Stimulated activated CD4-positive, alpha-beta T cell treated with anti-CD3 and anti-CD28 coated beads, TNF-alpha, amount 100 ng/mL, for 4 hours (primary cell): Measurements from ENCODE around the gene JAG1.
"Not testable (repeated sequence)": the region's sequence is repeated elsewhere in the genome, so short reads cannot be mapped to it uniquely, and the experiment has no call there.

ENCODE experiments used
- DNase-seq, 3 experiments: peaks; one replicate each; pipeline ENCODE4 v3.0.0-alpha.2; 2020; ENCODE audit warnings: low read depth in 3 of 3

Gene JAG1

DNA sequence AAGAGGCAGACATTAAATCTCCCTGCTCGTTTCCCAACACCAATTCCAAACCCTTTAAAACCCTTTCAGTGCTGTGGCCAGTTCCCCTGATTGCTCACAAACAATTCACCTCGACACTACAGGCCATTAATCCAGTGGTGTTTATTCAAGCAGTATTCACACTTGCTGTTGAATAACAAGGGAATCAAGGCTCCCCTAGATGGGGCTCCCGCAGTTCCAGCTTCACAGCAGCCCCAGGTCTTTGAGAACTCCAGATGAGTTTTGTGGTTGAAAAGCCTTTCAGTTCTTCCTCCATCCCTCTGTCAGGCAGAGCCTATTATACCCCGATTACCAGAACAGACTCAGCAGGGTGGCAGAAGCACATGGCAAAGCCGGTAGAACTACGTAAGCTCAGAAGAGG, 36.2 kb downstream of the JAG1 start:
- DNase-seq = no peak

GRCh38 chr20:10637031-10637559, 36.7 kb downstream of the JAG1 start:
- DNase-seq = no peak

DNA sequence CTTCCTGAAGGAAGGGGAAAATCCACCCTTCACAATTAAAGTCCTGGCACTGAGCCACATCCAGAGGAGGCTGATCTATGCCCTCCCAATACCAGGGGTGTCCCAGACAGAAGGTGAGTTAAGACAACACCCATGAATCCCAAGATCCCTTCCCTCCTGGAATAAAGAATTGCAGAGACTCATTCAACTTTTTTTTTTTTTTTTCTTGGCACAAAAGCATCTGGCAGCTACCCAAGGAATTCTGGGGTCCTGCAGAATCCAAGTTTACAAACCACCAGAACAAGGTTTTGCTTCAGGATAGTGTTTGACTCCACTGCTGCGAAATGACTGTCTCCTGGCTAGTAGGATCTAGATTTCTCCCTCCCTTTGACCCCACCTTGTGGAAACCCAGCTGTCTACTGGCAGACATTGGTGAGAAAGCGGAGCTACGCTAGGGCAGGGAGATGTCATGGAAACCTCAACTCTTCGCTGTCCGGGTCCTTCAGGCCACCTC, 37.4 kb downstream of the JAG1 start:
- no peak for DNase-seq

- no peak for DNase-seq
Measured at GRCh38 chr20:10635476-10636208, 38.2 kb downstream of the JAG1 start.

DNA sequence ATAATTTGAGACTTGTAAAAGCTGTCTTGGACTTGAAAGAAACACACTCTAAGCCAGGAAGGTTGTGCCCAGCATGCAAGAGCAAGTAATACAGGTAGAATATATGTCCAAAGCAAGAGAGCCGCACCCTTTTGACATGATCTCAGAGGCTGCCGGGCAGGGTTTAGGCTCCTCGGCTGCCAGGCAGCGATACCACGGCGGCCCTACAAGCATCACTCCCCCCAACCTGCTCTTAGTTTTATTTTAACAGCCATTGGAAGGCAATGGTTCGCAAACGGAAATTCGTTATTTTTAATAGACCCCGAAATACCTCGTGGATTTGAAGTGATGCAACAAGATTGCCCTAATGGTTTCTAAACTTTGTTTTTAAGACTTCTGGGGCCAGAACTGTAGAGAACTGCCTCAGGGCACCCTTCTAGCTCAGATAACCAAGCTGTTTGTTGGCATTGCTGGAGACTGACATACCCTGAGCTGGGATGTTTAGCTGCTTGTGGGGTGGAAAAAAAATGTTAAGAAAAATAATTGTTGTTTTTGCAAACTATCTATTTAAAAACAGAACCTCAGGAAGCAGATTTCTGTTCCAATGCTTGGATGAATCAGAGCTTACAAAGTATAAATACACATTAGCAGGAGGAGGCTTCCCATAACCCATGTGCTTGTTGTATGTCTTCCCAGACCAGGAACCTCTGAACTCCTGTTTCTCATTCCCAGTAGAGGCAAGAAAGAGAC, 39.0 kb downstream of the JAG1 start:
- no peak for DNase-seq

GRCh38 chr20:10634211-10634610, 39.6 kb downstream of the JAG1 start:
- DNase-seq = no peak

- DNase-seq = no peak
Measured at GRCh38 chr20:10633718-10634117, 40.1 kb downstream of the JAG1 start.

GRCh38 chr20:10632721-10633509, 40.9 kb downstream of the JAG1 start:
- no peak for DNase-seq

DNA sequence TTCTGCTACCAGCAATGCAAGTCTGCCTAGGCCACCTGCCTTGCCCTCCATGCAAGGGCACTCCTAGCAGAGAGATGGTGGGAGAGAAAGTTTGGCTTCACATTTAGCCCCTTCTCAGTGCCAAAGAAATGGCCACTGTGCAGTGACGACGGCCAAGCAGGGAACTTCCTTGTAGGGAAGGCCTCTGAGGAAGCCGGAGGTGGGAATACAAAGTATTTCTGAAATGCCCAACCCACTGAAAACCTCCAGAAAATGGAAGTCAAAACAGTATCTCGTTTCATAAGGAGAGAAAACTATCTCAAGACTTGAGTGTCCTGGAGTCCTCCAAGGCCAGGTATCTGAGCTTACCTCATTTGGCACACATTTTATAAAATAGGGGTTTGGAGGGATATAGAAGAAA, 42.7 kb downstream of the JAG1 start:
- DNase-seq = no peak

GRCh38 chr20:10629946-10630650, 43.7 kb downstream of the JAG1 start:
- no peak for DNase-seq

DNA sequence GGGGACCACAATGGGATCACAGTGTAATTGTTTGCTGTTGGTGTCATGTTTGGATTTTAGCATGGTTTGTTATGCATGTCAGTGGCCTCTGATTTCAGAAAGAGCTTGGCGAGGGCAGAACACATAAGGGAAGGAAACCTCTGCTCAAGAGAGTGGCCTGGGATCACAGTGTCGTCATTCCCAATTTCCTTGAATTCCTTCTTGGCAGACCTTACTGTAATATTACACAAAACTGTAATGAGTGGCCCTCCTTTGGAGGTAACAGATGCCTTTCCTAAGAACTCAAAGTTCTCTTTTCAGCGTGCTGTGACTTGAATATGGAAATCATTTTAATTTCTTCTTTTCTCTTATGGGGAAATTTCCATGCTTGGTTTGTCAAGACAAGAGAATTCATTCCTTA, 46.9 kb downstream of the JAG1 start:
- DNase-seq = no peak

- no peak for DNase-seq
Measured at GRCh38 chr20:10625641-10626040, 48.2 kb downstream of the JAG1 start.

DNA sequence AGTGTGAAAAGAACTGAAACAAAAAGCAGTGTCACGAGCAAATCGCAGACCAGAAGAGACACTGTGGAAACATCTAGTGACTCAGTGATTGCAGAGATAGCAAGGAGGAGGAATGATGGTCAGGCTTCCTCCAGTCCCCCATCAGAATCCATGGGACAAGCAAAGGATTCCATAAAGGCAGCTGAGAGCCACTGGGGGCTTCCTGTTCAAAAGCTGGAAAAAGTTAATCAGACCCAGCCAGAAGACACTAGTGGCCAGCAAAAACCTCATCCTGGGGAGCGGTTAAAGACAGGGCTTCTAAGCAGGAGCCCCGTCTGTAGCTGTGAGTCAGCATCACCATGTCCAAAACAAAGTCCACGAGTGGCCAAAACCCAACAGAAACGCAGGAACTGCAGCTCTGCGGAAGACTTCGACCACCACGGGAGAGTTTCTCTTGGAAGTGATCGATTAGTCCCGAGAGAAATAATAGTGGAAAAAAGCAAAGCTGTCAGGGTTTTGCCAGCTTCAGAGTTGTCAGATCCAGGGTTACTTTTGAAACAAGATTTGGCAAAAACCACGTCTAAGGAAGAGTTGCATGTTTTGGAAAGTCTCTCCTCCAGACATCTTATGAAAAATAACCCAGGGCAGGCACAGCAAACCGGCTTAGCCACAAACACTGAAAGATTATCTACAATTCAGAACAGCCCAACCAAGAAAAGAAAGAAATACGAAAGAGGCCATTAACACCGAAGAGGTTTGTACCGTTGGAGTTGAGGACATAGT, 51.0 kb downstream of the JAG1 start:
- no peak for DNase-seq

- no peak for DNase-seq
Measured at GRCh38 chr20:10621149-10621548, 52.6 kb downstream of the JAG1 start.

- no peak for DNase-seq
Measured at GRCh38 chr20:10619427-10619826, 54.4 kb downstream of the JAG1 start.

GRCh38 chr20:10618611-10619245, 55.1 kb downstream of the JAG1 start:
- DNase-seq = no peak

DNA sequence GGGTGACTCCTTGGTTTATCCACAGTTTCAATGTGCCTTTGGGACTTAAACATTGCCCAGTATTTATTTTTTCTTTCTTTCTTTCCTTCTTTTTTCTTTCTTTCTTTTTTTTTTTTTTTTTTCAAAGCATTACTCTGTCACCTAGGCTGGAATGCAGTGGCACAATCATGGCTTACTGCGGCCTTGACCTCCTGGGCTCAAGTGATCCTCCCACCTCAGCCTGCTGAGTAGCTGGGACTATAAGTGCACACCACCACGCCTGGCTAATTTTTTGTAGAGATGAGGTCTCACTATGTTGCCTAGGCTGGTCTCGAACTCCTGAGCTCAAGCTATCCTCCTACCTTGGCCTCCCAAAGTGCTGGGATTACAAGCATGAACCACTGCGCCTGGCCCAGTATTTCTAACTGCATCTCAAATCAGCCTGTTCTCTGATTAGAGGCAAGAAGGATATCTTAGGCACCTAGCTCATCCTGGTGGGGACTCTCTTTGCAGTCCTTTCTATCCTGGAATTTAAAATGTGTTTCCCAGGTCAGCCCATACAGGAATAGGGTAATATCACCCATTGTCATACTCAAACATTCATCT, 56.2 kb downstream of the JAG1 start:
- not testable (repeated sequence) for DNase-seq

DNA sequence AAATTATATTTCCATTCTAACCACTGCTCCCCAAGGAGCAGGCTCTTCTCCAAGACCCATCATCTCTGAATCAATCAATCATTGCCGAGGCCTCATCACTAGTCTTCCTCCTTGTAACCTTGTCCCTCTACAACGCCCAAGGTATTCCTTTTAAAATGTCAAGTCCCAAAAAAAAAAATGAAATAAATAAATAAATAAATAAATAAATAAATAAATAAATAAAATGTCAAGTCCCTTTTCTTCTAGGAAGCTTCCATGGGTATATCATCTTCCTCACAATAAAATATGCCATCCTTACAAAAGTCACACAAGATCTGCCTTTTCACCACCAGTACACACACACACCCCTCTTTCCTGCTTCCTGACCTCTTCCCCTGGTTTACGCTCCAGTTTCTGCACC, 57.6 kb downstream of the JAG1 start:
- no peak for DNase-seq

- no peak for DNase-seq
Measured at GRCh38 chr20:10613911-10614310, 59.9 kb downstream of the JAG1 start.

DNA sequence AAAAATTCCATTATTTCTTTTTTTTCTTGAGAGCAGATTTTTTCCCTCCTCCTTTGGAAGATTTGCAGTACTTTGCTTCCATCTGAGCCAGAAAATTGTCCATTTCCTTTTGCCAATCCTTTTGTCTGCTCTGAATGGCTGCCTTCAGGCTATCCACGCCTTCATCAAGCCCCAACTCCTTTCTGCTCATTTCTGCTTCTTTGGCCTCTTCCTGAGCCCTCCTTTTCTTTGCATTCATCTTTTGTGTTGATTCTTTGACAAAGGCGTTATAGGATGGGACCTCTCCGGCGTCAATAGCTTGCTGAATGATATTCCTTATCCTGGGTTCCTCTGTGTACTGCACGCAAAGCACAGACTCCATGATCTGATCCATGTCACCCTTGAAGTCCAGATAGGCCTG, 60.4 kb downstream of the JAG1 start:
- DNase-seq = not testable (repeated sequence)
